Measurements from ENCODE around the gene SMIM21.
A peak's percentile ranks its signal among the peaks of the same experiment; 100 is the strongest.

Gene SMIM21

GRCh38 chr18:75422341-75422910 is 5.1 kb downstream of the SMIM21 start:
- no peak for DNase-seq (ENCODE audit: low read depth)

GRCh38 chr18:75421656-75422055 is 5.8 kb downstream of the SMIM21 start:
- DNase-seq (ENCODE audit: low read depth) = no peak

- no peak for DNase-seq (ENCODE audit: low read depth)
These were observed 9.1 kb downstream of the SMIM21 start for GRCh38 chr18:75418293-75419005.

GRCh38 chr18:75410611-75411010 is 16.9 kb downstream of the SMIM21 start:
- no peak for DNase-seq (ENCODE audit: low read depth)

GRCh38 chr18:75409806-75410205 is 17.7 kb downstream of the SMIM21 start:
- DNase-seq (ENCODE audit: low read depth) = no peak

- peak; percentile 42 for DNase-seq (ENCODE audit: low read depth)
These were observed 18.7 kb downstream of the SMIM21 start for GRCh38 chr18:75408554-75409506.

- DNase-seq (ENCODE audit: low read depth) = no peak
These were observed 19.8 kb downstream of the SMIM21 start for GRCh38 chr18:75407468-75408437.

GRCh38 chr18:75406491-75407445 is 20.7 kb downstream of the SMIM21 start:
- no peak for DNase-seq (ENCODE audit: low read depth)

- no peak for DNase-seq (ENCODE audit: low read depth)
These were observed 22.2 kb downstream of the SMIM21 start for GRCh38 chr18:75405351-75405750.

- DNase-seq (ENCODE audit: low read depth) = no peak
These were observed 27.1 kb downstream of the SMIM21 start for GRCh38 chr18:75400366-75400765.

GRCh38 chr18:75395137-75395536 is 32.4 kb downstream of the SMIM21 start:
- no peak for DNase-seq (ENCODE audit: low read depth)

- DNase-seq (ENCODE audit: low read depth) = no peak
These were observed 33.8 kb downstream of the SMIM21 start for GRCh38 chr18:75393721-75394120.

- no peak for DNase-seq (ENCODE audit: low read depth)
These were observed 35.3 kb downstream of the SMIM21 start for GRCh38 chr18:75392226-75392578.

- no peak for DNase-seq (ENCODE audit: low read depth)
These were observed 36.0 kb downstream of the SMIM21 start for GRCh38 chr18:75391279-75392225.

GRCh38 chr18:75390854-75391253 is 36.6 kb downstream of the SMIM21 start:
- DNase-seq (ENCODE audit: low read depth) = no peak

- no peak for DNase-seq (ENCODE audit: low read depth)
These were observed 43.4 kb downstream of the SMIM21 start for GRCh38 chr18:75384144-75384543.

- DNase-seq (ENCODE audit: low read depth) = no peak
These were observed 48.9 kb downstream of the SMIM21 start for GRCh38 chr18:75378376-75379315.

GRCh38 chr18:75377926-75378325 is 49.6 kb downstream of the SMIM21 start:
- DNase-seq (ENCODE audit: low read depth) = no peak

Data from activated T-cell treated with anti-CD3 and anti-CD28 coated beads for 48 hours (primary cell).